BLaER1 (cell line): ENCODE measurements around the gene ANLN.

Experiments used
- H3K27ac ChIP-seq: shearing (Covaris generic); formaldehyde crosslinking; 2 replicates; pipeline ENCODE4 v1.8.1; 2022
- H3K27me3 ChIP-seq: shearing (Covaris generic); formaldehyde crosslinking; 2 replicates; pipeline ENCODE4 v1.8.1; 2022
- H3K36me3 ChIP-seq: shearing (Covaris generic); formaldehyde crosslinking; 2 replicates; pipeline ENCODE4 v1.8.1; 2022
- H3K4me1 ChIP-seq: shearing (Covaris generic); formaldehyde crosslinking; 2 replicates; pipeline ENCODE4 v1.8.1; 2022
- H3K4me2 ChIP-seq: shearing (Covaris generic); formaldehyde crosslinking; 2 replicates; pipeline ENCODE4 v1.8.1; 2022
- H3K4me3 ChIP-seq: shearing (Covaris generic); formaldehyde crosslinking; 2 replicates; pipeline ENCODE4 v1.8.1; 2022
- H3K9ac ChIP-seq: shearing (Covaris generic); formaldehyde crosslinking; 2 replicates; pipeline ENCODE4 v1.8.1; 2022
- H3K9me3 ChIP-seq: shearing (Covaris generic); formaldehyde crosslinking; 2 replicates; pipeline ENCODE4 v1.8.1; 2022
- H4K20me1 ChIP-seq: shearing (Covaris generic); formaldehyde crosslinking; 2 replicates; pipeline ENCODE4 v1.8.1; 2022
- Cebpa-rat ChIP-seq: shearing (Covaris generic); IDR thresholded peaks from 2 replicates; pipeline ENCODE4 v1.8.1; 2022

The ANLN gene

GRCh38 chr7:36406156-36406555 lies 16.5 kb downstream of the ANLN start:
- no peaks in the 10 kb centered on the region for H3K27me3 ChIP-seq
- H3K4me1 ChIP-seq, result no peaks in the 10 kb centered on the region
- peaks cover 95% of the 10 kb centered on the region for H3K36me3 ChIP-seq
- H3K9me3 ChIP-seq, result no peaks in the 10 kb centered on the region
- H3K4me2 ChIP-seq, result no peak overlapping the region
- no peak overlapping the region for H3K9ac ChIP-seq
- H3K27ac ChIP-seq, result no peak overlapping the region
- no peak for TF ChIP-seq Cebpa-rat
- no peak overlapping the region for H3K4me3 ChIP-seq
- H4K20me1 ChIP-seq, result peaks cover 10% of the 10 kb centered on the region; the same call in 1 of the 2 replicates

GRCh38 chr7:36407636-36408550 lies 18.2 kb downstream of the ANLN start:
- no peaks in the 10 kb centered on the region for H3K27me3 ChIP-seq
- peaks cover 96% of the 10 kb centered on the region for H3K36me3 ChIP-seq
- H3K9me3 ChIP-seq, result no peaks in the 10 kb centered on the region
- TF ChIP-seq Cebpa-rat, result no peak
- no peak overlapping the region for H3K9ac ChIP-seq
- H3K4me2 ChIP-seq, result no peak overlapping the region
- no peak overlapping the region for H3K27ac ChIP-seq
- H3K4me3 ChIP-seq, result no peak overlapping the region
- H4K20me1 ChIP-seq, result peaks cover 10% of the 10 kb centered on the region; the same call in 1 of the 2 replicates
- H3K4me1 ChIP-seq, result no peaks in the 10 kb centered on the region

GRCh38 chr7:36408589-36408988 lies 18.9 kb downstream of the ANLN start:
- H3K36me3 ChIP-seq, result peaks cover 96% of the 10 kb centered on the region
- no peak for TF ChIP-seq Cebpa-rat
- H3K4me3 ChIP-seq, result no peak overlapping the region
- H4K20me1 ChIP-seq, result peaks cover 10% of the 10 kb centered on the region; the same call in 1 of the 2 replicates
- no peak overlapping the region for H3K9ac ChIP-seq
- no peaks in the 10 kb centered on the region for H3K9me3 ChIP-seq
- H3K4me1 ChIP-seq, result no peaks in the 10 kb centered on the region
- no peak overlapping the region for H3K27ac ChIP-seq
- H3K27me3 ChIP-seq, result no peaks in the 10 kb centered on the region
- no peak overlapping the region for H3K4me2 ChIP-seq

DNA sequence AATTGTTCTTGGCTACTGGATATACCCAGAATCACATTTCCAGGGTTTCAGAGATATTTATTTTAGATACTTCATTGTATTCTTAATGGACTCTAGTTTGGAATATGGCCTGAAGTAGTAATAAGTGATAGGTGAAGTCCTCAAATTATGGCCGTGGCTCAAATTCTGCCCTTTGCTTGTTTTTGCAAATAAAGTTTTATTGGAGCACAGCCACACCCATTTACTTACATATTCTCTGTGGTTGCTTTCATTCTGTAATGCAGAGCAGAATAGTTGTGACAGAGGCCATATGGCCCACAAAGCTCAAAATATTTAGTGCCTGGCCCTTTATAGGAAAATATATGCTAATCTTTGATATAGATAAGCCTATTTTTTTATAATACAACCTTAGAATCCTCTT lies 19.5 kb downstream of the ANLN start:
- H3K36me3 ChIP-seq, result peaks cover 96% of the 10 kb centered on the region
- TF ChIP-seq Cebpa-rat, result no peak

DNA sequence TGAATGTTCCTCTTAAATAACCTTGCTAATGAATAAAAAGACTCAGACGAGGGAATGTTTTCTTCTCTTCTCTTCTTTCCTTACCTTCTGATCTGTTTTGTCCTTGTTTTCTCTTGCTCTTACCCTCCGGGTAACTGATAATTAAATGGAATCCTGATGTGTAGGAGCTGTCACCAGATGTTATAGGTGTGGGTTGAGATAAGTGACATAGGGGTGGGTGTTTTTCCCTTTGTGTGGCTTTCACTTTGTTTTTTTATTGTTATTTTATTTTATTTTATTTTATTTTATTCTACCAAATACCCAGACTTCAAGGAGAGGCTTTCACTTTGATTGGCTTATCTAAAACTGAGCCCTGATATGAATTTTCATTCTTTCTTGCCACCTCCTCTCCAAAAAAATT lies 25.5 kb downstream of the ANLN start:
- TF ChIP-seq Cebpa-rat, result no peak
- Histone ChIP-seq H3K9ac (no peak overlapping the region), H3K9me3 (no peaks in the 10 kb centered on the region), H3K4me1 (no peaks in the 10 kb centered on the region), H3K36me3 (peaks cover 99% of the 10 kb centered on the region), H3K27ac (no peak overlapping the region), H3K4me2 (no peak overlapping the region), H3K4me3 (no peak overlapping the region), H4K20me1 (no peaks in the 10 kb centered on the region), H3K27me3 (no peaks in the 10 kb centered on the region)

More for the DNA sequence above, 19.5 kb downstream of the ANLN start:
- no peak overlapping the region for H3K9ac ChIP-seq
- no peaks in the 10 kb centered on the region for H3K4me1 ChIP-seq
- H3K4me3 ChIP-seq, result no peak overlapping the region
- no peak overlapping the region for H3K27ac ChIP-seq
- peaks cover 10% of the 10 kb centered on the region; the same call in 1 of the 2 replicates for H4K20me1 ChIP-seq
- H3K27me3 ChIP-seq, result no peaks in the 10 kb centered on the region
- H3K9me3 ChIP-seq, result no peaks in the 10 kb centered on the region
- no peak overlapping the region for H3K4me2 ChIP-seq

DNA sequence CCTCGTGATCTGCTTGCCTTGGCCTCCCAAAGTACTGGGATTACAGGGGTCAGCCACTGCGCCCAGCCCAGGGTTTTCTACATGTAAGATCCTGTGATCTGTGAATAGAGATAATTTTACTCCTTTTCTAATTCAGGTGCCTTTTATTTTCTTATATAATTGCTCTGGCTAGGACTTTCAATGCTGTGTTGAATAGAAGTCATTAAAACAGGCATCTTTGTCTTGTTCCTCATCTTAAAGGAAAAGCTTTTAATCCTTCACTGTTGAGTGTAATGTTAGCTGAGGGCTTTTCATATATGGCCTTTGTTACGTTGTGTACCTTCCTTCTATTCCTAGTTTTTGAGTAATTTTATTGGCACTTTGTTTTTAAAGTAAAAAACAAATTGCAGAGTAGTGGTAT lies 26.6 kb downstream of the ANLN start:
- H3K9ac ChIP-seq, result no peak overlapping the region
- H3K4me3 ChIP-seq, result no peak overlapping the region
- TF ChIP-seq Cebpa-rat, result no peak
- no peaks in the 10 kb centered on the region for H4K20me1 ChIP-seq
- H3K9me3 ChIP-seq, result no peaks in the 10 kb centered on the region
- no peak overlapping the region for H3K27ac ChIP-seq
- no peak overlapping the region for H3K4me2 ChIP-seq
- peaks cover 99% of the 10 kb centered on the region for H3K36me3 ChIP-seq
- H3K4me1 ChIP-seq, result no peaks in the 10 kb centered on the region
- H3K27me3 ChIP-seq, result no peaks in the 10 kb centered on the region

- H4K20me1 ChIP-seq, result no peaks in the 10 kb centered on the region
- H3K4me3 ChIP-seq, result no peak overlapping the region
- H3K36me3 ChIP-seq, result peaks cover 92% of the 10 kb centered on the region
- no peak overlapping the region for H3K9ac ChIP-seq
- no peak overlapping the region for H3K4me2 ChIP-seq
- no peak for TF ChIP-seq Cebpa-rat
- no peak overlapping the region for H3K27ac ChIP-seq
- no peaks in the 10 kb centered on the region for H3K27me3 ChIP-seq
- H3K9me3 ChIP-seq, result no peaks in the 10 kb centered on the region
- no peaks in the 10 kb centered on the region for H3K4me1 ChIP-seq
Observed at GRCh38 chr7:36420307-36420706, 30.6 kb downstream of the ANLN start.

DNA sequence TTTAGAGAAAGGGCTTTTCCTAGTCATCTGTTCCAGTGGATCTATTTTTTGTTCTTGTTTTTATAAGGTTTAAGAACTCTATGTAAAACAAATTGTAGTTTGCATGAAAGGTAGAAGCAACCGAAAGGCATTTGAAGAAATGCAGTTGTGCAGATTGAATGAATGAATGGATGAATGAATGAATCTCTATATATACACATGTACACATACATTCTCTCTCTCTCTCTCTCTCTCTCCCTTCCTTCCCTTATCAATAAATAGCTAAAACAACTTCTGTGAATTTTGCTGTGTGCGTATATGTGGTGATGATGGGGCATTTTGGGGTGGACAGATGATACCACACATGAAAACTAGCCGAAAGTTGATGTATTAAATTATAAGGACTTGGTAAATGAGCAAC lies 32.4 kb downstream of the ANLN start:
- H3K9ac ChIP-seq, result no peak overlapping the region

GRCh38 chr7:36423633-36424032 lies 34.0 kb downstream of the ANLN start:
- no peak for TF ChIP-seq Cebpa-rat
- H4K20me1 ChIP-seq, result no peaks in the 10 kb centered on the region
- no peak overlapping the region for H3K27ac ChIP-seq
- peaks cover 85% of the 10 kb centered on the region for H3K36me3 ChIP-seq
- no peak overlapping the region for H3K4me2 ChIP-seq
- no peaks in the 10 kb centered on the region for H3K9me3 ChIP-seq
- H3K9ac ChIP-seq, result no peak overlapping the region
- no peak overlapping the region for H3K4me3 ChIP-seq
- H3K27me3 ChIP-seq, result no peaks in the 10 kb centered on the region
- no peaks in the 10 kb centered on the region for H3K4me1 ChIP-seq

More for the DNA sequence above, 32.4 kb downstream of the ANLN start:
- H3K4me1 ChIP-seq, result no peaks in the 10 kb centered on the region
- peaks cover 93% of the 10 kb centered on the region for H3K36me3 ChIP-seq
- no peaks in the 10 kb centered on the region for H4K20me1 ChIP-seq
- TF ChIP-seq Cebpa-rat, result no peak
- H3K4me2 ChIP-seq, result no peak overlapping the region
- H3K27ac ChIP-seq, result no peak overlapping the region
- H3K4me3 ChIP-seq, result no peak overlapping the region
- H3K27me3 ChIP-seq, result no peaks in the 10 kb centered on the region
- H3K9me3 ChIP-seq, result no peaks in the 10 kb centered on the region

DNA sequence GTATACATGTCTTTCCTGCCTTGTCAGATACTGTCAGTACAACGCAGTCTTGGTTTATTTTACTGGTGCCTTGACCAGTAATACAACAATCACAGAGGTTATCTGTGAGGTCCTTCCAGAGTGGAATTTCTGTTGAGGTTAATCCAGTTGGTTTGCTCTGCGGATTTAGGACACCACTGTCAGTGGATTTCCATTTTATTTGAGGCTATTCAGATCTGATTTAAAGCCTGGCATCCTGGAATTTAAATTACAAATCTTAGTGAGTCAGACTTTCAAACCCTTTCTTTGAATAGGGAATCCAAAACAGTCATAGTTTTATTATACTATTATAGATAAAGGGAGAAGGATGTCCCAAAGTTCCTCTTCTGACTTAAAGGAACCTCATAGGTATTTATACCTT lies 40.5 kb downstream of the ANLN start:
- Histone ChIP-seq H3K9me3 (peaks cover 13% of the 10 kb centered on the region), H3K4me2 (no peak overlapping the region), H3K4me3 (no peak overlapping the region), H3K9ac (no peak overlapping the region), H3K36me3 (peaks cover 90% of the 10 kb centered on the region), H4K20me1 (no peaks in the 10 kb centered on the region), H3K4me1 (no peaks in the 10 kb centered on the region), H3K27ac (no peak overlapping the region), H3K27me3 (no peaks in the 10 kb centered on the region)
- TF ChIP-seq Cebpa-rat, result no peak
